ENCODE measurements around the gene CYP1A1. TPM values are rescaled to one million over a fixed set of nuclear protein-coding genes. Genes with fewer than 3 reads are reported as not detected.

Gene CYP1A1, protein sequence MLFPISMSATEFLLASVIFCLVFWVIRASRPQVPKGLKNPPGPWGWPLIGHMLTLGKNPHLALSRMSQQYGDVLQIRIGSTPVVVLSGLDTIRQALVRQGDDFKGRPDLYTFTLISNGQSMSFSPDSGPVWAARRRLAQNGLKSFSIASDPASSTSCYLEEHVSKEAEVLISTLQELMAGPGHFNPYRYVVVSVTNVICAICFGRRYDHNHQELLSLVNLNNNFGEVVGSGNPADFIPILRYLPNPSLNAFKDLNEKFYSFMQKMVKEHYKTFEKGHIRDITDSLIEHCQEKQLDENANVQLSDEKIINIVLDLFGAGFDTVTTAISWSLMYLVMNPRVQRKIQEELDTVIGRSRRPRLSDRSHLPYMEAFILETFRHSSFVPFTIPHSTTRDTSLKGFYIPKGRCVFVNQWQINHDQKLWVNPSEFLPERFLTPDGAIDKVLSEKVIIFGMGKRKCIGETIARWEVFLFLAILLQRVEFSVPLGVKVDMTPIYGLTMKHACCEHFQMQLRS
- 0.18 TPM in 1 of 2 replicates, not detected in the other for total RNA-seq (2014; rRNA removed; shearing (Covaris generic))

DNA sequence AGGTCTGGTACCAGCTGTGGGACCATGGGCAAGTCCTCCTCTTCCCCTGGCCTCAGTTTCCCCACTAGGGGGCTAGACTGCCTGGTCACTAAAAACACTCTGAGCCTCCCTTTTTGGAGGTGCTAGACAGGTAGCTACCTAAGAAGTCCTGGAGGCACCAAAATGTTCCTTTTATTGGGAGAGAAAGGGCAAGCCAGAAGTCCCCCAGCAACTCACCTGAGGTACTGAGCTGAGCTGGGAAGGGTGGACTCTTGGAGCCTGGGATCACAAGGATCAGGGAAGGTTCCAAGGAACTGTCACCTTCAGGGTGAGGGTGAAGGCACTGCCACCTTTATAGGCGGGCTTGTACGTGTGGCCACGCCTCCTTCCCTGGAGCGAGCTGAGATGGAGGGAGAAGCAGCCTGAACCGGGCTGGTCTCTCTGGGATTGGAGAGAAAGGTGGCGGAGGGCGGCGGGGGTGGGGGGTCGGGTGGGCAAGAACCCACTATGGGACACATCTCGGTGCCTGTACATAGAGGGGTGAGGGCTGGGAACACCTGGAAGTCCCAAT is at the start of gene CYP1A1:
TSS of gene CYP1A1 (minus strand) at position 304 of the 550 bp plus-strand sequence. CDS start 2,431 bp downstream, outside the sequence.
- no peaks in the 10 kb centered on the region for H3K36me3 ChIP-seq
- peak within 1 kb of the TSS; percentile 46 for H3K4me3 ChIP-seq
- H3K27ac ChIP-seq, result peak within 1 kb of the TSS; percentile 39
- H3K4me1 ChIP-seq (replicated peaks), result peaks cover 13% of the 10 kb centered on the region
- no peak for DNase-seq (ENCODE audit: low read depth in 1 of 2, low spot score in 2 of 2)
- peaks cover 4% of the 10 kb centered on the region; the same call in 1 of the 2 replicates for H3K9me3 ChIP-seq (replicated peaks)
- H3K27me3 ChIP-seq (replicated peaks), result no peaks in the 10 kb centered on the region

DNA sequence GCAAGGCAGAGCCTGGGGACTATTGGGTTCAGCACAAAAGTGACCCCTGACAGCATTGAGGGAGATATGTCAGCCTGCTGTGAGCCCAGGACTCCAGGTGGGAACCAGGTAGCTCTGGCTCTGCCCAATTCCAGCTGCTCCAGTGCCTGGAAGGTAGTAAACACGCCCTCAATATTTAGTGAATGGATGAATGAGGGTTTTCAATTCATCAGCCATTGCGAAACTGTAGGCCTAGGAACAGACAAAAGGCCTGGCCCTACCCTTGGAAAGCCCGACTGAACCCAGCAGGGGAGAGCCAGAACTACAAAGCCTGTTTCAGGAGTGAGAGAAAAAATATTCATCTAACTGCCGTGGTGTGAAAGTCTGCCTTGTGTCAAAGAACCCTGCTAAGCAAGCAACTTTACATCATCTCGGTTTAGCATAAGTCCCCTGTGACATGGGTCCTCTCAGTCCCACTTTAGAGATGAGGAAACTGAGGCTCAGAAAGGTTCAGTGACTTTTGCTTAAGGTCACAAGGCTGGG is 48.5 kb upstream of the CYP1A1 start:
- H3K4me1 ChIP-seq (replicated peaks), result peaks cover 10% of the 10 kb centered on the region

DNA sequence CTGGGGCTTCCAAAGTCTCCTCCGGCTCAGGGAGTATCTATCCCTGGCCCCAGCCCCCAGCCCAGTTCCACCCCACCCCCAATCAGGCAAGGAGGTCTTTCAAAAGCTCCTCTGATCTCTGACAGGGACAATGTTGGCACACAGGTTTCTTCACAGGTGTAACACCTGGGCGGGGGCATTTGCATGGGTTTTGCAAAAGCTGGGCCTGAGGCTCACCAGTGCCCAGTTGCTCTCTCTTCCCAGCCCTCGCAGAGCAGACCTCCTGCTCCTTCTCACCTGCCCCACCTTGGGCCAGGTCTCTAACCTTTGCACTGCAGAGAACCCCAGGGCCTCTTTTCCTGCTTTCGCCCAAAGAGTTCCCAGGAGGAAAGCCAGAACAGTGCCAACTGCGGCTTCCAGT is 48.0 kb upstream of the CYP1A1 start:
- H3K4me1 ChIP-seq (replicated peaks), result peaks cover 8% of the 10 kb centered on the region
- no peak overlapping the region for H3K4me3 ChIP-seq
- H3K36me3 ChIP-seq, result no peaks in the 10 kb centered on the region
- no peak for DNase-seq (ENCODE audit: low read depth in 1 of 2, low spot score in 2 of 2)
- H3K27ac ChIP-seq, result no peak overlapping the region
- peaks cover 3% of the 10 kb centered on the region; the same call in 1 of the 2 replicates for H3K27me3 ChIP-seq (replicated peaks)
- no peaks in the 10 kb centered on the region for H3K9me3 ChIP-seq (replicated peaks)

More for the DNA sequence above, 48.5 kb upstream of the CYP1A1 start:
- Histone ChIP-seq H3K27me3 (replicated peaks) (peaks cover 3% of the 10 kb centered on the region; the same call in 1 of the 2 replicates), H3K36me3 (no peaks in the 10 kb centered on the region), H3K9me3 (replicated peaks) (no peaks in the 10 kb centered on the region), H3K27ac (no peak overlapping the region), H3K4me3 (no peak overlapping the region)
- no peak for DNase-seq (ENCODE audit: low read depth in 1 of 2, low spot score in 2 of 2)

DNA sequence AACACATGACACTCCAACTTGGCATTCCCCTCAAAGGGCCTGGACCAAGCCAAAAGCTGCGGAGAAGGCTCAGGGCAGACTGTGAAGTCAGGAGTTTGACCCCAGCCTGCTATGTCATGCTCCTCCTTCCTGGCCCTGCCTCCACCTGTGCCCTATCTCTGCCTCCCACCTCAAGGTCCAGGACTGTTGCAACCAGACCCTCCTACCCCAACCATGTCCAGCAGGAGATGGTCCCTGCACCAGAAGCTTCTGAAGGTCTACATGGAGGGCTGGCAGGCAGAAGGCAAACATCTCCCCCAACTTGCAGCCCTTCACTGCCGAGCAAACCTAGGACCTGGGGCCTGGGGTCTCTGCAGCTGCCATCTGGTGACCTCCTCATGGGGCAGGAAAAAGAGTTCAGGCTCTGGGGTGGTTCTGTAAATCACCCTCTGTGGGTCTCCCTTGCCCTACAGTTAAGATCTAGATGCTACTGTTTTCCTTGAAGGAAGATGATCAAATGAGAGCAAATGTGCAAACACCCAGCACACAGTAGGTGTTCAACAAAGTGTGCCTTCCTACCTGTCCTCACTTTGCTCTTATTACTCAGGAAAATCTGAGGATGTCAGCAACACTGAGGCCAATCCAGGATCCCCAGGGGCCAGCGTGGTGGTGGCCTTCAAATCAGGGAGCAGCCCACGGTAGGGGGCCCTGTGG is 45.0 kb upstream of the CYP1A1 start:
- peaks cover 8% of the 10 kb centered on the region for H3K4me1 ChIP-seq (replicated peaks)
- H3K27ac ChIP-seq, result no peak overlapping the region
- no peaks in the 10 kb centered on the region for H3K9me3 ChIP-seq (replicated peaks)
- H3K4me3 ChIP-seq, result no peak overlapping the region
- peaks cover 3% of the 10 kb centered on the region; the same call in 1 of the 2 replicates for H3K27me3 ChIP-seq (replicated peaks)
- H3K36me3 ChIP-seq, result no peaks in the 10 kb centered on the region
- DNase-seq (ENCODE audit: low read depth in 1 of 2, low spot score in 2 of 2), result no peak

DNA sequence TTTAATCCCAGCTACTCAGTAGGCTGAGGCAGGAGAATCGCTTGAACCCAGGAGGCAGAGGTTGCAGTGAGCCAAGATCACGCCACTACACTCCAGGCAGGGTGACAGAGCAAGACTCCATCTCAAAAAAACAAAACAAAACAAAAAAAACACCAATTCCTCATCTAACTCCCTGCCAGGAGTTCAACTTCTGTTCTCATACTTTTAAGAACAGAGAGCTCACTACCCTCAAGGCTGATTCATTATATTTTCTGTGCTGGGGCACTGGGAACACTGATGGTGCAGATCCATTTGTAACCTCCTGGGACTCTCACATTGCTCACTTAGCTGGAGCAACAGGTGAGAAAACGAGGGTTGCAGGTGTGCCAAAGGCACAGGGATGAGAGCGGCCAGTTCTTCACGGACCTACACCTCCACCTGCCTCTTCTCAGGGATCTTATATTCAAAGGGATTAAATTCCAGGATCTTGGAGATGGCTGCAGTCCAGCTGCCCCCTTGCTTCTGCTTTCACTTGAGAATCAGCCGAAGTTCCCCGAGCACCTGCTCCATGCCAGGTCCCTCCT is 44.2 kb upstream of the CYP1A1 start:
- Histone ChIP-seq H3K36me3 (no peaks in the 10 kb centered on the region), H3K27me3 (replicated peaks) (peaks cover 3% of the 10 kb centered on the region; the same call in 1 of the 2 replicates), H3K4me3 (no peak overlapping the region), H3K4me1 (replicated peaks) (peaks cover 8% of the 10 kb centered on the region), H3K9me3 (replicated peaks) (no peaks in the 10 kb centered on the region), H3K27ac (no peak overlapping the region)
- no peak for DNase-seq (ENCODE audit: low read depth in 1 of 2, low spot score in 2 of 2)

DNA sequence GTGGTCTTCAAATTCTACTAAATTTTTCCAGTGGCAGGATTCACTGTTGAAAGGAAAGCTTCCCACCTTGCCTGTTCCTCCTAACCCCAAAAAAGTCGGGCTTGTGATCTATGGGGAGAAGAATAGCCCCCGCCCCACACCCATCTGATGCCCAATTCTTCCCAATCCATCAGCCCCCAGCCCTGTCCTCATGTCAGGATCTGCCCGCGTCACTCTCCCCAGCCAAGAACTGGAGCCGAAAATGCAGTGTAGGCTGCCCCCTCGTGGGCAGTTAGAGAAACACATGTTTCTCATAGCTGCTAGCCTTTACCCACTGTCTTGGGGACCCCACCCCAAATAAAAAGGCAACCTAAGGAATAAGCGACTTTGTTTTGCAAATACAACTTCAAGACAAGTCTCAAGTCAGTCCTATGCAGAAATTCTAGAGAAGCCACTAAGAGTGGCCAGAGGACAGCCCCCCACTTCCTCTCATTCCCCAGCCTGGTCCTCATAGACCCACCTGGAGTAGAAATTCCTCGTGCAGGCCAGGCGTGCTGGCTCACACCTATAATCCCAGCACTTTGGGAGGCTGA is 43.5 kb upstream of the CYP1A1 start:
- Histone ChIP-seq H3K4me1 (replicated peaks) (peaks cover 8% of the 10 kb centered on the region), H3K9me3 (replicated peaks) (no peaks in the 10 kb centered on the region), H3K27me3 (replicated peaks) (peaks cover 3% of the 10 kb centered on the region; the same call in 1 of the 2 replicates), H3K4me3 (no peak overlapping the region), H3K27ac (no peak overlapping the region), H3K36me3 (no peaks in the 10 kb centered on the region)
- peak in 1 of 2 experiments; percentile 60 for DNase-seq (ENCODE audit: low read depth in 1 of 2, low spot score in 2 of 2)

DNA sequence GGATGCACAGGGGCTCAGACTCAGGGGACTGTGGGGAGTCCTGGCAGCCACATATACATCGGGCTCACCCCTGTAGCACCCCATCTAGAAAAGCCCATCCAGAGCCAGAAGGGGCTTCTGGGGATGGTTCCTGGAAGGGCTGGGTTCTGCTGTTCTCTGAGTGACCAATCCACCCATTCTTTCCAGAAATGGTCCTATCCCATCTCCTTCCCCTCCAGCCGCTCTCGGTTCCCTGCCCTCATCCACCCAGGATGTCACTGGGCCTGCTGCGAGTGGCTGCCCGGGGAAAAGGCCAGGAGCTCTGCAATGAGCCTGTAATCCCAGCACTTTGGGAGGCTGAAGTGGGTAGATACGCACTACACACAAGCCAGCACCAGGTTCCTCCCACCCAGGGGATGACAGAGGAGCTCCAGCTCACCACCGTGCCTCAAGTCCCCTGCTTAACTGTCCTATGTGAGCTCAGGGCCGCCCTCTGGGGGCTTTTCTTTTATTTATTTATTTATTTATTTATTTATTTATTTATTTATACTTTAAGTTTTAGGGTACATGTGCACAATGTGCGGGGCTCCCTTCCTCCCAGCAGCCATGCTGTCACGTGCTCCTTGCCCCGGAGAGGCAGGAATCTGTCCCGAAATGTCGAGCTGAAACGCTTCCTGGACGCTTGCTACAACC is 42.9 kb upstream of the CYP1A1 start:
- no peak for DNase-seq (ENCODE audit: low read depth in 1 of 2, low spot score in 2 of 2)
- H3K27me3 ChIP-seq (replicated peaks), result peaks cover 3% of the 10 kb centered on the region; the same call in 1 of the 2 replicates
- H3K4me3 ChIP-seq, result no peak overlapping the region
- no peak overlapping the region for H3K27ac ChIP-seq
- no peaks in the 10 kb centered on the region for H3K9me3 ChIP-seq (replicated peaks)
- H3K4me1 ChIP-seq (replicated peaks), result peaks cover 8% of the 10 kb centered on the region
- no peaks in the 10 kb centered on the region for H3K36me3 ChIP-seq

DNA sequence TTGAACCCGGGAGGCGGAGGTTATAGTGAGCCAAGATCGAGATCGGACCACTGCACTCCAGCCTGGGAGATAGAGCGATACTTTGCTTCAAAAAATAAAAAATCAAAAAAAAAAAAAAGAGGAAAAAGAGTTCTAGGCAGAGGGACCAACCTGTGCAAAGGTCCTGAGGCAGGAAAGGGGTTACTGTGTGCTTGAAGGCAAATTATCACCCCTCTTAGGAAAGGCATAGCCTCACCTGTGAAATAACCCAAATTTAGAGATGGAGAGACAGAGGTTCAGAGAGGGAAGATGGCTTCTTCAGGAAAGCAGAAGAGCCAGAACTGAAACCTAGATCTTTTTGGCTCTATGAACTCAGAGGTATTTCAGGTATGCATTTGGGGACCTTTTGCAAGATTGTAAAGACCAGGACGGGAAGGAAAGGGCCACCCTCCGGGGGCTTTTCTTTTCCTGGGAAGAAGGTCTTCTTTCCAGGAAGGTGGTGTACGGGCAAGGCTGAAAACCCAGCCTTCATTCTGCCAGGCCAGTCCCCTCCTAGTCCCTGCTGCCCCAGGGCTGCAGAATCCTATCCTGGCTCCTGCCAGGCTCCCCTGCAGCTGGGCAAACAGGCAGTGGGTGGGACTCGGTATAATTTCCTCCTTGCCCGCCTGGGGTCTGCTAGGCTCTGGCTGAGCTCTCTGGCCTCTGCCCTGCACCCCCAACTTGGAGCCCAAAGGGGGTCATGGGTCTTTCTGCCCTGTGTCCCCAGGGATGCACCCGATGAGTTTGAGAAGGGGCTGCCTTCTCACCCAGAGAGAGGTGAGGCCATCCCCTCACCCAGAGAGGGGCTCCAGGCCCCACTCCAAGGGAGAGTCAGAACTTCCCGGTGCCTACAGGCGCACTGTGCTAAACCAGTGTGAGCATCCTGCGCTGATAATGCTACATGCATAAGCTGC is 42.1 kb upstream of the CYP1A1 start:
- no peak for DNase-seq (ENCODE audit: low read depth in 1 of 2, low spot score in 2 of 2)
- Histone ChIP-seq H3K4me1 (replicated peaks) (peaks cover 8% of the 10 kb centered on the region), H3K27me3 (replicated peaks) (peaks cover 3% of the 10 kb centered on the region; the same call in 1 of the 2 replicates), H3K4me3 (no peak overlapping the region), H3K36me3 (no peaks in the 10 kb centered on the region), H3K9me3 (replicated peaks) (no peaks in the 10 kb centered on the region), H3K27ac (no peak overlapping the region)

DNA sequence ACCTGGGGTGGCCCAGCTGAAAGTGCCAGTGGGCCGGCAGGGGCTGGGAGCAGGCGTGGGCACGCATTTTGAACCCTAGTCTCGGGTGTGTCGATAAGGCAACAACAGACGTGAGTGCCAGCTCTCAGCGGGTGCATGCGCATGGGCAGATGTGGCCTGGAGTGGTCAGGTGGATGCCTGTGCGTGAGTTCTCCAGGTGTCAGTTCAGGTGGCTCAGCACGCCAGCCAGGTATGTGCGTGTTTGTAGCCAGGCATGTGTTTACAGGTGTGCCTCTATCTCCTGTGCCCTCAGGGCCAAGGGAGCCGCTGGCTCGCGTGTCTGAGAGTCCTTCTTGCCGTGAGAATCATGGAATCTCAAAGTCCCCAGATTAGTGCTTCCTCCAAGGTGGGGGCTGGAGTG is 38.1 kb upstream of the CYP1A1 start:
- Histone ChIP-seq H3K27ac (no peak overlapping the region), H3K27me3 (replicated peaks) (no peaks in the 10 kb centered on the region), H3K36me3 (no peaks in the 10 kb centered on the region), H3K4me3 (no peak overlapping the region), H3K4me1 (replicated peaks) (no peaks in the 10 kb centered on the region), H3K9me3 (replicated peaks) (no peaks in the 10 kb centered on the region)
- DNase-seq (ENCODE audit: low read depth in 1 of 2, low spot score in 2 of 2), result no peak

DNA sequence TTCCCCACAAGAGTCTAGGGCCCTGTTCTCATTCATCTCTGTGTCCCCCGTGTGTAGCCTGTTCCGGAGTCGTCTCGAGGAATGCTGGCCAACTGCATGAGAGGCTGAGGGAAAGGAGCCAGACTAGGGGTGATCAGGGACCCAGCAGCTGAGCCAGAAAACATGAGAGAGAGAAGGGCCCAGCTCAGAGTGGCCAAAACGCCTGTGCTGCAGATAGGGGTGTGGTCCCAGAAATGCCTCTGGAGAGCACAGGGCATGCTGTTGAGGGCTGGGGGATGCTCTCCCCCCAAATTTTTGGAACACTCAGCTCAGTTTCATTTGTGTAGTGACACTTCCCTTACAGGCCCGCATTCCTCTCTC is 37.4 kb upstream of the CYP1A1 start:
- Histone ChIP-seq H3K27me3 (replicated peaks) (no peaks in the 10 kb centered on the region), H3K36me3 (no peaks in the 10 kb centered on the region), H3K27ac (no peak overlapping the region), H3K4me3 (no peak overlapping the region), H3K4me1 (replicated peaks) (no peaks in the 10 kb centered on the region), H3K9me3 (replicated peaks) (no peaks in the 10 kb centered on the region)
- DNase-seq (ENCODE audit: low read depth in 1 of 2, low spot score in 2 of 2), result no peak

DNA sequence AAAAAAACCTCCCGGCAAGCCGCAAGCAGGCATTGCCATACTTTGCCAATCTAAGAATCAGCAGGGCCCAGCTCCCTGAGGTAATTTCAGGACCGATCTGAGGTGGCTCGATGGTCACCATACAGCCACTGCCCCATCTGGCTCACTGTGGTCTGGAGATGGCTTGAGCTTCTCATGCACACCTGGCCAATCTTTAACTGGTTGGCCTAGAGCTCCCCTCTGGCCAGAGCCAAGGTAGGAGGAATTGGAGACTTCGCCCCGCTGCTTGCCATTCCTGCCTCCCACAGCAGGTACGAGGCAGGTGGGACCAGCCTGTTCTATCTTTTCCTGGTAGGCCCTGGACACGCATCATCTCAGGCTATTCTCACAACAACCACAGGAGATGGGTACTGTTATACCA is 33.4 kb upstream of the CYP1A1 start:
- Histone ChIP-seq H3K4me1 (replicated peaks) (no peaks in the 10 kb centered on the region), H3K27ac (no peak overlapping the region), H3K36me3 (no peaks in the 10 kb centered on the region), H3K27me3 (replicated peaks) (no peaks in the 10 kb centered on the region), H3K4me3 (no peak overlapping the region), H3K9me3 (replicated peaks) (no peaks in the 10 kb centered on the region)
- no peak for DNase-seq (ENCODE audit: low read depth in 1 of 2, low spot score in 2 of 2)

Data from SJSA1 (cell line).